GDM1 (cell line): ENCODE measurements around the gene YIPF7.

Source experiments
- DNase-seq: peaks from one replicate; lab custom pipeline; 2025; lab: John Stamatoyannopoulos, UW

YIPF7 gene

GRCh38 chr4:44651425-44651824, at the start of gene YIPF7:
TSS of gene YIPF7 (minus strand) at chr4:44651625. CDS start at chr4:44650100, 1,525 bp downstream.
- no peak for DNase-seq

DNA sequence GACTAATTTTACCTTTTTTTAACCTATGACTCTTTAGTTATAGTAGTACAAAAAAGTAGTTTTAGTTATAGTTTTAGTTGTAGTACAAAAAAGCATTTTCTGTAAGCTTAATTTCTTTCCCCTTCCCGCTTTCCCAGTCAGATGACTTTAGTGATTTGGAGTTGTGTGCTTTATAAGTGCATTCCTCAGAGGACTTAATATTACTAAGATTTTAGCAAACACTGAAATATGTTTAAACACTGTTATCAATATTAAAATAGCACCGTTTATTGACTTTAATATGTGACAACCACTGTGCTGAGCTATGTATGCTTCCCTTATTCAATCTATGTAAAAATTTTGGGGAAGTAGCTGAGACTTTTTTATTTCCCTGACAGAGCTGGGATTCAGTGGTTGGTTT, 49.6 kb upstream of the YIPF7 start:
- DNase-seq: no peak

- DNase-seq: no peak
Measured at GRCh38 chr4:44700427-44700826, 49.0 kb upstream of the YIPF7 start.

DNA sequence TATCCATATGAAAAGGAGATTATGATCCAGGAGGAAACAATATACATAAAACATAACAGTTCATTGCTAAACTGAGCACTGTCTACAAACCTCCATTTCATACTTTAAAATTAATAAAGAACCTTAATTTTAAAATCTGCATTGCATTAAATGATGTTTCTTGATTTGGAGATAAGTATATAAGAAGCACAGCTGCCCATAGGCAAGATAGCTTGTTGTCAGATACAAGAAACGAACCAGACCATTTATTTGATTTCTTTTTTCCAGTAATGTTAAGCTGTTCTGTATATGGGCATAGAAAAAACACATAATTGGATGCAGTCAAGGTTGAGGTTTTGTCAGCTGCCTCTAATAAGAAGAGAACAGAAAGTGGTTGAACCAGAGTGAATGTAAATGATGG, 33.2 kb upstream of the YIPF7 start:
- no peak for DNase-seq

GRCh38 chr4:44679060-44679459, 27.6 kb upstream of the YIPF7 start:
- no peak for DNase-seq

DNA sequence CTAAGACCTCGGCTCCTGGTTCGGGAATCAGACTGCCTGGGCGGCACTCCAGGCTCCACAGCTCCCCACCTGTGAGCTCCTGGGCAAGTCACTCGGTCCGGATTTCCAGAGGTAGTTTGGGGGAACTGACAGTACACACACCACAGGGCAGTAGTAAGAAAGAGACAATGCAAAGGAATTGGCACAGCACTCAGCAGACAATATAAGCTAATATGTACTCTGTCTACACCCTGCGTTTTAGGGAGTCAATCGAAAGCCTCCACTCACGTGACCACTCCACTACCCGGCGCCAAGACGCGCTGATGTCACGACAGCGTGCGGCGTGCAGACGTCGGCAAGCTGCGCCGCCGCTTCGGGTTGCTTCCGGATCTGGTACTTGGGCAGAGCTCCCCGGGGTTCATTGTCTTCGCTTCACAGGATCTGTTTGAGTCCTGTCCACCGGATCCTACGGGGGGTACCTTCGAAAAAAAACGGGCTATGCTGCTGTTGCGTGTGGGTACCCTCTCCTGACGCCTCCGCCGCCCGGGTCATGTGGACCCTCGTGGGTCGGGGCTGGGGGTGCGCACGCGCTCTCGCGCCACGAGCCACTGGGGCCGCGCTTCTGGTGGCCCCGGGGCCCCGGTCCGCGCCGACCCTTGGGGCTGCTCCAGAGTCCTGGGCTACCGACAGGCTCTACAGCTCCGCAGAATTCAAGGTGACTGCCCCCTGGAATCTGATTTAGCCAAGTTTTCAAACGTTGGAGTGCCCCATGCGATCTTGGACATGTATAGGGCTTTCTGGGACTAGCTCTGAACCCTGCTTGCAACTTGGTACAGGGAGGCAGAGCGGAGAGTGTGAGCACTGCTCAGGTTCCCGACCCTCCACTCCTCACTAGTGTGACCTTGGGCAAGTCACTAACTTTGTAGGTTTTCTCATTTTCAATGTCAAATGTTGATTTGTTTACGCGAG, 26.9 kb upstream of the YIPF7 start, which contains the start of gene GUF1:
GUF1 (plus strand) TSS at position 327 of the 948 bp plus-strand sequence; CDS start at position 530, 203 bp downstream.
- peak; percentile 80 for DNase-seq

GRCh38 chr4:44675366-44675765, 23.9 kb upstream of the YIPF7 start:
- no peak for DNase-seq

- DNase-seq: no peak
Measured at GRCh38 chr4:44674471-44674870, 23.0 kb upstream of the YIPF7 start.

DNA sequence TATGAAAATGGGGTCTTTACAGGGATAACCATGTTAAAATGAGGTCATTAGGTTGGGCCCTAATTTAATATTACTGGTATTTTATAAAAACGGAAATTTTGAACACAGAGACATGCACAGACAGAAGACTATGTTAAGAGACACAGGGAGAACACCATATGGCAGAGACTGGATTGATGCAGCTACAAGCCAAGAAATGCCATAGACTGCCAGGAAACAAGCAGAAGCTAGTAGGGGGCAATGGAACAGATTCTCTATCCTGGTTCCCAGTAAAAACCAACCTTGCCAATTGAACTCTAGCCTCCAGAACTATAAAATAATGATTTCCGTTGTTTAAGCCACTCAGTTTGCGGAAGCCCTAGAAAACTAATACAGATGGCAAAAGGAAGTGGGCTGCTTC, 20.2 kb upstream of the YIPF7 start:
- no peak for DNase-seq

- DNase-seq: no peak
Measured at GRCh38 chr4:44670506-44671199, 19.2 kb upstream of the YIPF7 start.

- DNase-seq: no peak
Measured at GRCh38 chr4:44668526-44668925, 17.1 kb upstream of the YIPF7 start.

DNA sequence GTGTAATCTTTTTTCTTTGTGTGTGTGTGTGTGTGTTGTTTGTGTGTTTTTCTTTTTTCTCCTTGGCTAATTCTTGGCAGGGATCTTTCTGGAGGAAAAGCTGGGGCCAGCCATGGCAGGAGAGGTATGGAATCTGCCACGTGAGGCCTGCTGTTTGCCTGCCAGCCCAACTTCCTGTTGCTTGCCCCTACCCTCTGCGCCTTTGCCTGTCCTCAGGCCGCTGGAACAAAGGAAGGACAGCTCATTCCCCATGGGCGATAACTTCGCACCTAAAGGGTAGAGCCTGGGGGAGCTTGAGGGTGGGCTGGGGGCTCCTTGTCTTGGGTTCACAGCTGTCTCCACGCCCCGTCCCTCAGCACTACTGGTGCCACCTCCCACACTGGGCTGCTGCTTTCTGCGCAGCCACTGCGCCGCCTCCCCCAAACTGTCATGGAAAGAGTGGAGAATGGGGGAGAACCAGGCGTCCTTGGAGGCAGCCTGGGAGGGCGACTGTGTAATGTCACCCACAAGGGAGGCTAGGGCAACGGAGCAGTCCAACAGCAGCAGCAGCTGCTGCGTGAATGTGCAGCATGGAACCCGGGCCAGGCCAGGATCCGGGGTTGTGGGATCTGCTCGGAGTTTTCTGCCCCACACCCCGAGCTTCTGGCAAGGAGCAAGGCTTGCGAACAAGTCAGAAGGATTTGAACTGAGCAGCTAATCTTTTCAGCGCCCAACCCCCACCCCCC, 12.3 kb upstream of the YIPF7 start:
- no peak for DNase-seq

DNA sequence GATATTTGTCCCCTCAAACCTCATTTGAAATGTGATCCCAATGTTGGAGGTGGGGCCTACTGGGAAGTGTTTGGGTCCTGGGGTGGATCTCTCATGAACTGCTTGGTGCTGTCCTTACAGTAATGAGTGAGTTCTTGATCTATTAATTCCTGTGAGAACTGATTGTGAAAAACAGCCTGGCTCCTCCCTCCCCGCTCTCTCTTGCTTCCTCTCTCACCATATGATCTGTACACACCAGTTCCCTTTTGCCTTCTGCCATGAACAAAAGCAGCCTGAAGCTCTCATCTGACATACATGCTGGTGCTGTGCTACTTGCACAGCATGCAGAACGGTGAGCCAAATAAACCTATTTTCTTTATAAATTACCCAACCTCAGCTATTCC, 11.2 kb upstream of the YIPF7 start:
- DNase-seq: no peak

DNA sequence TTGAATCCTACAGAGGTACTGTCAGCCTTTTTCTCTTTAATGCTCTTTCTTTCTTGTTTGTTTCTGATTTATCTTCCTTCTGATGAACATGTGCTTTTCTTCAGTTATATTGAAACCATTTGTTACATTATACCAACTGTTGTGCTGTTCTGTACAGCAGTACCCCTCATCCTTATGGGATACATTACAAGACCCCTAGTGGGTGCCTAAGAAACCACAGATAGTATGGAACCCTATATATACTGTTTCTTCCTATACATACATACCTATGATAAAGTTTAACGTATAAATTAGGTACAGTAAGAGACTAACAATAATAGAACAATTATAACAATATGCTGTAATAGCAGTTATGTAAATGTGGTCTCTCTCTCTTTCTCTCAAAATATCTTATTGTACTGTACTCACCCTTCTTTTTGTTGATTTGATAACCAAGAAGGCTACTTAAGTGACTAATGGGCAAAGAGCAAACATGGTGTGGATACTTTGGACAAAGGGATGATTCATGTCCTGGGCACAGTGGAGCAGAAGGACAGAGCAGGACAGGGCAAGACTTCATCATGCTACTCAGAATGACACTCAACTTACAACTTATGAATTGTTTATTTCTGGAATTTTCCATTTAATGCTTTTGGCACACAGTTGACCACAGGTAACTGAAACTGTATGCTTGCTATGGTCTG, 10.7 kb upstream of the YIPF7 start:
- no peak for DNase-seq

GRCh38 chr4:44660396-44660795, 9.0 kb upstream of the YIPF7 start:
- no peak for DNase-seq

DNA sequence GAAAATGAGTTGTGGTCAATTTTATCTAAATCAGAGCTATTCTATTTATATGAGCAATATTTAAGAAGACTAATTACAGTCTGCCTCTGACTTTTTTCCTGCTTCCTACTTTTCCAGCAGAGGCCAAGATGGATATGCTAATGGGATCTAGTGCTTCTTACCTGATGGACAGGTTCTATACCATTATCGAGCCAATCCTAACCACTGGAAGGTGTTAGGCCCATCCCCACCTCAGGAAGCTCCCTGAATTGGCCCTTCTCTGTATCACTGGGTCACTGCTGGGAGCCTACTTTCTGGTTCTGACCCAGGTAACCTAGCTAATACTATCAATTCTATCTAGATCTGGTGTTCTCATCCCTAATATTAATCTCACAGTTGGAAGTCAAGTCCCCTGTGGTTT, 577 bp upstream of the YIPF7 start:
- DNase-seq: no peak

DNA sequence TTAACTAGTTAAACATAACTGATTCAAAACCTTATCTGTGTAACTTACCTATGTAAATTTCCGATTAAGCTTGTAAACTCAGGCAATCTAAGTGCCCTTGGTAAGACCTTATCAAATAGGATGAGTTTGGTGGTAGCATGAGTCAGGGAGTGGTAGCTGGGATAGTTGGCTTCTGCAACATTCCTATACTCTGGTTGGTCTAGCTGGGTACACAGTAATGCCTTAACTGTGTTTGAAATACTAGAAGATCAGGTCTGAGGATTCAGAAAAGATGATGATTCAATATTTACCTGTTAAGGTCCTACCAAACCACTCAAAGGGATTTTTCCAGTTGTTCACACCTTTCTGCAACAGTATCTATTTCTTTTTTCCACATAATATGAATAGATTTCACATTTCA, 5.3 kb downstream of the YIPF7 start:
- no peak for DNase-seq

DNA sequence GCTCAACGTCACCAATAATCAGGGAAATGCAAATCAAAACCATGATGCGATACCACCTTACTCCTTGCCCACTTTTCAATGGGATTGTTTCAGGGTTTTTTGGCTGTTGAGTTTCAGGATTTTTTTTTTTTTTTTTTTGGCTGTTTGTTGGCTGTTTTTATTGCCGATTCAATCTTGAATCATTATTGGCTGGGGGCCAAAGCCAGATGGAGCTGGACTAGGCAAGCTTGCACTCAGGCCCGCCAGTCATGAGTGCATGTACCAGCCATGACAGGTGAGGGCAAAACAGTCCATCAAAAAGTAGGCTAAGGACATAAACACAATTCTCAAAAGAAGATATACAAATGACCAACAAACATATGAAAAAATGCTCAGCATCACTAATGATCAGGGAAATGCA, 13.3 kb downstream of the YIPF7 start:
- no peak for DNase-seq

DNA sequence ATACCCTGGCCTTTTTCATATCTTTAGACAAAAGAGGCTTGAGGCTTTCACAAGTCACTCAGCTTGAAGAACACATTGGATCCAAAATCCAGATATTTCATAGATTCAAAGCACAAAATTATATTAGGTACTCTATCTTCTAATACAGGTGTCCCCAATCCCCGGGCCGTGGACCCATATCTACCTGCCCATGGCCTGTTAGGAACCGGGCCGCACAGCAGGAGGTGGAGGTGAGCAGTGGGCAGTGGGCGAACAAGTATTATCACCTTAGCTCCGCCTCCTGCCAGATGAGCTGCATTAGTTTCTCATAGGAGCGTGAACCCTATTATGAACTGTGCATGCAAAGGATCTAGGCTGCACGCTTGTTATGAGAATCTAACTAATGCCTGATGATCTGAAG, 18.7 kb downstream of the YIPF7 start:
- no peak for DNase-seq

DNA sequence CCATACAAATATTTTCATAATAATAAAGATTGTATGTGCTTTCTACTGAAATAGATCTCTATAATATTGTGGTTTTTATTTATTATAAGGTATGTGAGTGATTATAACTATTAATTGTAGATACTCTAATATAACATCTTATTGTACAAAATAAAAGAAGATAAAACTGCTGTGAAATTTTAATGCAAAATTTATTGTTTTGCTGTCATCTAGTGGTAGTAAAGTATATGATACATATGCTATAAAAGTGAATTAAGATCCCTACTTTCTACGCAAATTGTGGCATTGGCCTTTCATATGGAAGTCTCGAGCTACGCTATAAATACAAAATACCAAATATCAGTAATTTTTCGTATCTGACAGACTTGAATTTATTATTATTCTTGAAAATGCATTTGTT, 19.3 kb downstream of the YIPF7 start:
- no peak for DNase-seq

- DNase-seq: peak; percentile 3
Measured at GRCh38 chr4:44629280-44629866, 22.1 kb downstream of the YIPF7 start.

- no peak for DNase-seq
Measured at GRCh38 chr4:44623676-44624075, 27.7 kb downstream of the YIPF7 start.
